GM19372 (cell line): ENCODE results near the gene RNFT2.

Experiments used
- ATAC-seq: cut with Tn5 transposase; IDR thresholded peaks from one replicate; pipeline ENCODE4 v1.9.1; 2021; ENCODE audit warnings: mild to moderate bottlenecking, low read depth, moderate library complexity; ENCODE audit not compliant: unreplicated experiment

RNFT2 gene

GRCh38 chr12:116894913-116895312 is 156.8 kb downstream of the RNFT2 start:
- ATAC-seq: no peak

- no peak for ATAC-seq
Measured at GRCh38 chr12:116896411-116896924, 158.4 kb downstream of the RNFT2 start.

- ATAC-seq: no peak
Measured at GRCh38 chr12:116897476-116897875, 159.4 kb downstream of the RNFT2 start.

GRCh38 chr12:116898669-116899068 is 160.6 kb downstream of the RNFT2 start:
- ATAC-seq: no peak

- no peak for ATAC-seq
Measured at GRCh38 chr12:116901612-116902011, 163.5 kb downstream of the RNFT2 start.
